Nephron (organoid): ENCODE results near the gene BBS5.
A peak's percentile ranks its signal among the peaks of the same experiment; 100 is the strongest.
"Not testable (repeated sequence)": the region's sequence is repeated elsewhere in the genome, so short reads cannot be mapped to it uniquely, and the experiment has no call there.

Source experiments
- H3K27ac Mint-ChIP-seq, 3 experiments: 2 replicates each; pipeline ENCODE4 v1.8.0; 2020; ENCODE audit warnings: mixed read lengths in 3 of 3, mild to moderate bottlenecking in 2 of 3, moderate library complexity in 1 of 3
- H3K27me3 Mint-ChIP-seq: 2 replicates; pipeline ENCODE4 v1.8.0; 2021; ENCODE audit warnings: low read depth, mild to moderate bottlenecking, moderate library complexity, mixed read lengths
- H3K36me3 Mint-ChIP-seq: 2 replicates; pipeline ENCODE4 v1.8.0; 2020; ENCODE audit warnings: low read depth, mixed read lengths
- H3K4me1 Mint-ChIP-seq: 2 replicates; pipeline ENCODE4 v1.8.0; 2020; ENCODE audit warnings: mixed read lengths
- H3K4me3 Mint-ChIP-seq, 3 experiments: 2 replicates each; pipeline ENCODE4 v1.8.0; 2020; ENCODE audit warnings: mild to moderate bottlenecking in 3 of 3, mixed read lengths in 3 of 3, moderate library complexity in 2 of 3
- H3K9me3 Mint-ChIP-seq: 2 replicates; pipeline ENCODE4 v1.8.0; 2020; ENCODE audit warnings: mixed read lengths
- CTCF ChIP-seq, 3 experiments: fragments of 200-600 bp; sonication (generic); IDR thresholded peaks; one replicate each; pipeline ENCODE4 v1.5.0; 2021; ENCODE audit warnings: antibody characterized with exemption in 3 of 3; ENCODE audit not compliant: unreplicated experiment in 3 of 3

The BBS5 gene

GRCh38 chr2:169510496-169510895 is 31.2 kb downstream of the BBS5 start:
- Mint-ChIP-seq H3K27me3 (no peaks in the 10 kb centered on the region), H3K4me3 (peak overlapping the region; percentile 63 to 97 (median 85)), H3K27ac (peak overlapping the region; percentile 39 to 88 (median 67)), H3K4me1 (peaks cover 27% of the 10 kb centered on the region), H3K9me3 (no peaks in the 10 kb centered on the region), H3K36me3 (peaks cover 21% of the 10 kb centered on the region)
- no peak for TF ChIP-seq CTCF (IDR thresholded peaks at IDR 0.05; ENCODE audit: unreplicated experiment in 3 of 3)

DNA sequence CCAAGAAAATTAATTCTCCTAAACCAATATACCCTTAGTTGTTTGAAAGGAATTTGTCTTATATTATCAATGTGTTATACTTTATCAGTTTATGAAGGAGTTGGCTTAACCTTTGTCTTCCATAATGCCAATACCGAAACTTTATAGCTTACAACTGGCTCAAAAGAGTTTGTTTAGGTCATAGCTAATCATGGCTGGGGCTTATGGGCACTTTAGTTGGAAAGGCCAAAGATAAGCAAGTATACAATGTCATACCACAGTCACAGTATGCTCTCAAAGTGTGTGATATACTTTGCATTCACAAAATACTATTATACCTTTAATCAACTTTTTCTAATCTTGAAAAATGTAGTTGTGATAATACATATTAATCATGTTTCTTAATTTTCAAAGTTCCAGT is 32.5 kb downstream of the BBS5 start:
- H3K4me1 Mint-ChIP-seq, result peaks cover 35% of the 10 kb centered on the region
- H3K36me3 Mint-ChIP-seq, result peaks cover 17% of the 10 kb centered on the region
- H3K27ac Mint-ChIP-seq, result peak overlapping the region in 1 of 3 experiments; percentile 42
- TF ChIP-seq CTCF (IDR thresholded peaks at IDR 0.05; ENCODE audit: unreplicated experiment in 3 of 3), result no peak
- peak overlapping the region; percentile 54 to 95 (median 81) for H3K4me3 Mint-ChIP-seq
- no peaks in the 10 kb centered on the region for H3K9me3 Mint-ChIP-seq
- no peaks in the 10 kb centered on the region for H3K27me3 Mint-ChIP-seq

- Mint-ChIP-seq H3K27me3 (no peaks in the 10 kb centered on the region), H3K4me3 (peak overlapping the region; percentile 65 to 95 (median 81)), H3K4me1 (peaks cover 29% of the 10 kb centered on the region), H3K36me3 (peaks cover 10% of the 10 kb centered on the region), H3K27ac (peak overlapping the region in 1 of 3 experiments; percentile 42), H3K9me3 (no peaks in the 10 kb centered on the region)
- TF ChIP-seq CTCF (IDR thresholded peaks at IDR 0.05; ENCODE audit: unreplicated experiment in 3 of 3), result no peak
Observed at GRCh38 chr2:169512525-169512924, 33.2 kb downstream of the BBS5 start.

DNA sequence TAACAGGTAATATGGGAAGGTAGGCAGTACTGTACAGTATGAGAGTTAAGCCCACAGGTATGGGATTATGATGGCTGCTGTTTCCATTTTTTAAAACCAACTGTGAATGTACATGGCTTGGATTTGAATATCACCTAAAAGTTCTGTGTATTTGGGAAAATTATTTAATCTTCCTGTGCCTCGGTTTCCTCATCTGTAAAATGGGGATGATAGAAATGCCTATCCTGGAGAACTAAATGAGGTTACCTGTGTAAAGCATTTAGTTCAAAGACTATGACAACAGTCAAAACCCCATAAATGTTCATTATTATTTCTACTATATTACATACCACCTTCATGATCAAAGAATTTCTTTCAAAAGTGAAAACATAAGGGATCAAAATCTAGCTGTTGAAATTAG is 33.8 kb downstream of the BBS5 start:
- H3K27me3 Mint-ChIP-seq, result no peaks in the 10 kb centered on the region
- peaks cover 26% of the 10 kb centered on the region for H3K4me1 Mint-ChIP-seq
- H3K27ac Mint-ChIP-seq, result peak overlapping the region in 2 of 3 experiments; percentile 6 to 83
- H3K36me3 Mint-ChIP-seq, result peaks cover 5% of the 10 kb centered on the region
- peak overlapping the region; percentile 25 to 95 (median 81) for H3K4me3 Mint-ChIP-seq
- TF ChIP-seq CTCF (IDR thresholded peaks at IDR 0.05; ENCODE audit: unreplicated experiment in 3 of 3), result no peak
- no peaks in the 10 kb centered on the region for H3K9me3 Mint-ChIP-seq

DNA sequence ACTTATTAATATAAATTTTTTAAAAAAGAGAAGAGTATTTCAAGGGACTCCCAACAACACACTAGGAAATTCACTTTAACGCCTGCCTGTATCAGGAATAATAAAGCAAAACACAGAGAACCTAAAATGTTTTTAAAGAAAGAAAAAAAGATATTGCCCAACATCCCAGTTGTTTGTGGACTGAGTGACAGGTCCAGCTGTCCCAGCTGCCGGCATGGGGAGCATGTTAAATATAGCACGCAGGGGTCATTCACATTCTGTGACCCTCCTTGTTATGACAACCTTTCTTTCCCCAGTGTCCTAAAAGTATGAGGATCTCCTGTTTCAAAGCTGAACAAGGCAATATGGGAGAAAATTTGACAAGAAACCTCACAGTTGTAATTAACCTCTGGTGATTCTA is 34.6 kb downstream of the BBS5 start:
- Mint-ChIP-seq H3K4me1 (peaks cover 26% of the 10 kb centered on the region), H3K27ac (peak overlapping the region; percentile 49 to 83 (median 60)), H3K9me3 (no peaks in the 10 kb centered on the region), H3K36me3 (peaks cover 3% of the 10 kb centered on the region), H3K4me3 (peak overlapping the region; percentile 56 to 95 (median 88)), H3K27me3 (no peaks in the 10 kb centered on the region)
- no peak for TF ChIP-seq CTCF (IDR thresholded peaks at IDR 0.05; ENCODE audit: unreplicated experiment in 3 of 3)

DNA sequence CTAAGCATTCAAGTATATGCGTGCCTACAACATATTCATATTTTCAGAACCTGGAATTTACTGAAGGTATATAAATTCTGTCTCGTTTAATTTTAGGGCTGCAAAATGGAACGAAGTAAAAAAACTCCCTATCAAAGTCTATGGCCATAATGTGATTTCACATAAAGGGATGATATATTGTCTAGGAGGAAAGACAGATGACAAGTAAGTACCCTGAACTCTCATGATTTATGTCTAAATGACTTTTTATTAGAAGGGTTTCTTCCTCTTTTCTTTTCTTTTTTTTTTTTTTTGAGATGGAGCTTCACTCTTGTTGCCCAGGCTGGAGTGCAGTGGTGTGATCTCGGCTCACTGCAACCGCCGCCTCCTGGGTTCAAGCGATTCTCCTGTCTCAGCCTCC is 35.5 kb downstream of the BBS5 start:
- not testable (repeated sequence) for H3K9me3 Mint-ChIP-seq, H3K36me3 Mint-ChIP-seq, H3K27me3 Mint-ChIP-seq
- Mint-ChIP-seq H3K4me1 (peaks cover 18% of the 10 kb centered on the region), H3K4me3 (peak overlapping the region in 2 of 3 experiments; percentile 88 to 95), H3K27ac (peak overlapping the region; percentile 21 to 83 (median 60))

DNA sequence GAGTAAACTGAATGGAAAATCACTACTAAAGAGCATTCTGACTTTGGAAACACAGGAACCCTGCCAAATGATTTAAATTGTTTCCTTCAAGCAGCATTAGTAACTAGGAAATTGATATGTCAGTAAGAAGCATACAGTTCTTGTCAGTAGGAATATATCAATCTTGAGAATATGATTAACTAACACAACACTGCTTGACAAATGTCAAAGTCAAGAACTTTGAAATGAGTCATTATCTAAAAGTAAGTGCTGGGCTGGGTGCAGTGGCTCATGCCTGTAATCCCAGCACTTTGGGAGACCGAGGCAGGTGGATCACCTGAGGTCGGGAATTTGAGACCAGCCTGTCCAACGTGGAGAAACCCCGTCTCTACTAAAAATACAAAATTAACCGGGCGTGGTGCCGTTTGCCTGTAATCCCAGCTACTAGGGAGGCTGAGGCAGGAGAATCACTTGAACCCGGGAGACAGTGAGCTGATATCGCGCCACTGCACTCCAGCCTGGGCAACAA is 37.2 kb downstream of the BBS5 start:
- H3K9me3 Mint-ChIP-seq, result not testable (repeated sequence)

More for the DNA sequence above, 37.2 kb downstream of the BBS5 start:
- H3K4me1 Mint-ChIP-seq, result peaks cover 18% of the 10 kb centered on the region
- H3K27me3 Mint-ChIP-seq, H3K4me3 Mint-ChIP-seq, H3K27ac Mint-ChIP-seq, H3K36me3 Mint-ChIP-seq: not testable (repeated sequence)
